ENCODE measurements around the gene COL13A1. TPM values are rescaled to one million over a fixed set of nuclear protein-coding genes. Genes with fewer than 3 reads are reported as not detected.

COL13A1 gene
- total and polyA plus RNA-seq, 5 experiments from 2014 or later, result not detected

GRCh38 chr10:69797959-69798358 lies 3.7 kb upstream of the COL13A1 start:
- Mint-ChIP-seq H3K4me1 (peaks cover 6 to 15% (median 11%) of the 10 kb centered on the region in 4 donors), H3K4me3 (no peak overlapping the region), H3K9me3 (peaks cover 0 to 15% (median 0%) of the 10 kb centered on the region in 9 donors), H3K27me3 (peaks cover 13 to 62% (median 35%) of the 10 kb centered on the region in 5 donors), H3K27ac (no peak overlapping the region), H3K36me3 (peaks cover 0 to 4% (median 4%) of the 10 kb centered on the region in 3 donors)
- ATAC-seq (no peak), DNase-seq (peak in 1 of 10 donors; percentile 6)
- POLR2A ChIA-PET, result no interaction called here

DNA sequence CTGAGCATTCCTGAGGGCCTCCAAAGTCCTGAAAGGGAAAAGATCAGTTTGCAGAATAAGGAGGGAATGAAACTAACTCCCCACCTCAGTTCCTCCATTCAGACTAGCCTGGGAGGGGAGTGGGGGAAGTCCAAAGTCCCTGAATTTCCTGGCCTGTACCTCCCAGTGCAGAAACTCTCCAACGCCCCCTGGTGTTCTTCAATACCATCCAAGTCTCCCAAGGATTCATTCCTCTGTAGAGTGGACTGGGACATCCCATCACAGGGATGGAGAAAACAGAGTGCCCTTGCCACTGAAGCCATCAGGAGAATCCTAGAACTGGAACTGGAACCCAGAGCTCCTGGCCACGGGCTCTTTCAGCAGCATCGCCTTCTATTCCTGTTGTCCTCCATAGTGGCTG lies 1.6 kb upstream of the COL13A1 start:
- POLR2A ChIA-PET, result no interaction called here
- peak in 1 of 10 donors; percentile 38 for DNase-seq
- Mint-ChIP-seq H3K4me1 (peaks cover 4 to 17% (median 11%) of the 10 kb centered on the region in 4 donors), H3K27me3 (peaks cover 21 to 71% (median 51%) of the 10 kb centered on the region in 5 donors), H3K9me3 (peaks cover 0 to 9% (median 0%) of the 10 kb centered on the region in 9 donors), H3K4me3 (peak overlapping the region in 1 of 10 donors; percentile 60), H3K36me3 (peaks cover 0 to 4% (median 4%) of the 10 kb centered on the region in 3 donors), H3K27ac (no peak overlapping the region)
- ATAC-seq, result no peak

DNA sequence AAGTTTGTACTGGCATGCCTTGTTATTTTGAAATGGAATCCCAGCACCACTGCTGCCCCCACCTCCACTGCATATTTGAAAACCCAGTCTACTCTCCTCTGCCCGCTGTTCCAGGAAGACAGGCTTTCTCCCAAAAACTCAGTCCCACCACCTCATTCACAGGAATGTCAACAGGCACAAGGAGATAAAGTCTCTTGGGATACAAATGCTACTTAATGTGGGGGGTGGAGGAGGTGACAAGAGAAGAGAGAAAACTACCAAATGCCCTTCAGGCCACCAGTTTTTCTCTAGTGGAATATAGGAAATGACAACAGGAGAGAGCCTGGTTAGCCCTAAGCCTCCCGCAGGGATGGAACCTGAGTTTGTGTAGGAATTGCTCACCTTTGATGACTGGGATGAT lies 1.0 kb upstream of the COL13A1 start:
- POLR2A ChIA-PET, result no interaction called here
- H3K27me3 Mint-ChIP-seq, result peaks cover 21 to 73% (median 52%) of the 10 kb centered on the region in 5 donors
- peaks cover 0 to 7% (median 0%) of the 10 kb centered on the region in 9 donors for H3K9me3 Mint-ChIP-seq
- DNase-seq, result no peak
- no peak for ATAC-seq
- peak overlapping the region in 7 of 10 donors; percentile 60 to 82 (median 64) for H3K4me3 Mint-ChIP-seq
- H3K36me3 Mint-ChIP-seq, result peaks cover 0 to 4% (median 4%) of the 10 kb centered on the region in 3 donors
- H3K4me1 Mint-ChIP-seq, result peaks cover 4 to 17% (median 11%) of the 10 kb centered on the region in 4 donors
- peak overlapping the region in 1 of 10 donors; percentile 55 for H3K27ac Mint-ChIP-seq

- POLR2A ChIA-PET, result no interaction called here
- Mint-ChIP-seq H3K27ac (peak overlapping the region in 1 of 10 donors; percentile 55), H3K27me3 (peaks cover 21 to 73% (median 52%) of the 10 kb centered on the region in 5 donors), H3K9me3 (peaks cover 0 to 4% (median 0%) of the 10 kb centered on the region in 9 donors), H3K4me3 (peak overlapping the region; percentile 12 to 84 (median 64)), H3K4me1 (peaks cover 4 to 17% (median 11%) of the 10 kb centered on the region in 4 donors), H3K36me3 (peaks cover 0 to 4% (median under 1%) of the 10 kb centered on the region in 3 donors)
- peak in 2 of 10 donors; percentile 25 to 53 for DNase-seq
- ATAC-seq, result no peak
These were observed 642 bp upstream of the COL13A1 start for GRCh38 chr10:69801094-69801433.

DNA sequence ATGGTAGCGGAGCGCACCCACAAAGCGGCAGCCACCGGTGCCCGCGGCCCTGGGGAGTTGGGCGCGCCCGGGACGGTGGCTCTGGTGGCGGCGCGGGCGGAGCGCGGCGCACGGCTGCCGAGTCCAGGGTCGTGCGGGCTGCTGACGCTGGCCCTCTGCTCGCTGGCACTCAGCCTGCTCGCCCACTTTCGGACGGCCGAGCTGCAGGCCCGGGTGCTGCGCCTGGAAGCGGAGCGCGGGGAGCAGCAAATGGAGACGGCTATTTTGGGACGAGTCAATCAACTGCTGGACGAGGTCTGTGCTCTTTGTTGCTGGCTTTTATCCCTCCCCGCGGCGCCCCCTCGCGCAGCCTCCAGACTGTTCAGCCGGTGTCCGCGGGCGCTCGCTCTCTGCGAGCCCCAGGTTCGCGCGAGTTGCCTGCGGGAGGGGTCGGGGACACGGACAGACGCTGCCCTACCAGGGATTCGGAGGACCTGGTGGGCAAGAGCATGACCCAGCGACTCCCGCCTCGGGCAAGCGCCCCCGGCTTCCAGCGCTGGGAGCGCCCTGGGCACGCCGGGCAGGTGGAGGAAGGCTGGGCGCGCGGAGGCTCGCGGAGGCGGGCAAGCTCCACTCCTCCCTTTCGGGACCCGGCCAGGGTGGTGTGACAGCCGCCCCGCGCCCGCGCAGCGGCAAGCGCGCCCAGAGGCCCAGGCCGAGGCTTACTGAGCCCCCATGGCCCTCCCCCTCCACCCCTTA lies 887 bp downstream of the COL13A1 start:
- POLR2A ChIA-PET, result no interaction called here
- Mint-ChIP-seq H3K4me3 (peak overlapping the region in 2 of 10 donors; percentile 56 to 75), H3K36me3 (peaks cover 0 to 4% (median 0%) of the 10 kb centered on the region in 3 donors), H3K27ac (no peak overlapping the region), H3K4me1 (peaks cover 4 to 17% (median 11%) of the 10 kb centered on the region in 4 donors), H3K27me3 (peaks cover 18 to 60% (median 47%) of the 10 kb centered on the region in 5 donors), H3K9me3 (no peaks in the 10 kb centered on the region)
- DNase-seq (peak in 1 of 10 donors; percentile 32), ATAC-seq (no peak)

DNA sequence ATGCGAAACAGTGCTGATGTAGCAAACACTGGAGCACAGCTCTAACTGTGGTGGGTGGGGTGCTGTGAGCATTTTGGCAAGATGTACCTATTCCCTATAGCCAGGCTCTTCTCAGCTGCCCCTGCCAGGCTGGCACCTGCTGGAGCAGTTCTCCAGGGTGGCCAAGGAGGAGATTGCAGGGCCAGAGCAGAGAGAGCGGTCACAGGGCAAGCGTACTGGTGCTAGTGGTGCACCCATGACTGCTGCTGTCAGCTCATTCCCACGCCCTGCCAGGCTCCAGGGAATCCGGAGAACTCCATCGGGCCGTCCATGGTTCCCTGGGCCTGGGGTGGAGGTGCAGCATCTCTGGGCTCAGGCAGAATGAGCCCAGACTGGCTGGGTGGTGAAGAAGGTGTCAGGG lies 2.1 kb downstream of the COL13A1 start:
- peak overlapping the region in 1 of 10 donors; percentile 14 for H3K4me3 Mint-ChIP-seq
- ATAC-seq, result no peak
- H3K27ac Mint-ChIP-seq, result no peak overlapping the region
- H3K4me1 Mint-ChIP-seq, result peaks cover 4 to 17% (median 11%) of the 10 kb centered on the region in 4 donors
- POLR2A ChIA-PET, result no interaction called here
- no peaks in the 10 kb centered on the region for H3K9me3 Mint-ChIP-seq
- H3K27me3 Mint-ChIP-seq, result peaks cover 18 to 48% (median 38%) of the 10 kb centered on the region in 5 donors
- peak in 1 of 10 donors; percentile 6 for DNase-seq
- peaks cover 0 to 4% (median 0%) of the 10 kb centered on the region in 3 donors for H3K36me3 Mint-ChIP-seq

DNA sequence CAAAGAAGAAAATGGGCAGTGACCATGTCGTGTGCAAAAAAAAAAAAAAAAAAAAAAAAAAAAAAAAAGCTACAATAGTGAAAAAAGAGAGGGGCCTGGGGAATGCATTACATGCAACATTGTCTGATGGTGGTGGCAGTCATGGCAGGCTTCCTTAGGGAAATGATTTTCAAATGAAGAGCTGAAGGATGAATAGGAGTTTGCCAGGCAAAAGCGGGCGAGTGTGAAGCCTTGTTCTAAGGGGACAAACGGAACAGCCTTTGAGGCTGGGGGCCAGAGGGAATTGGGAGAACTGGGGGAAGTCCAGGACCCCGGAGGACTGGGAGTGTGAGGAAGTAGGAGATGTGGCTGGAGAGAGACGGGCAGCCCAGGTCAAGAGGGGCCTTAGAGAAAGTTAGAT lies 3.1 kb downstream of the COL13A1 start:
- POLR2A ChIA-PET, result interaction anchor here (0.7 kb wide), 1 partner anchor 113 kb away, joined by 9 read pairs; no protein-coding TSS in a partner anchor
- ATAC-seq (no peak), DNase-seq (peak in 1 of 10 donors; percentile 26)
- Mint-ChIP-seq H3K27me3 (peaks cover 18 to 42% (median 38%) of the 10 kb centered on the region in 5 donors), H3K27ac (peak overlapping the region in 1 of 10 donors; percentile 13), H3K9me3 (no peaks in the 10 kb centered on the region), H3K4me3 (no peak overlapping the region), H3K4me1 (peaks cover 4 to 17% (median 10%) of the 10 kb centered on the region in 4 donors), H3K36me3 (peaks cover 0 to 4% (median 0%) of the 10 kb centered on the region in 3 donors)

DNA sequence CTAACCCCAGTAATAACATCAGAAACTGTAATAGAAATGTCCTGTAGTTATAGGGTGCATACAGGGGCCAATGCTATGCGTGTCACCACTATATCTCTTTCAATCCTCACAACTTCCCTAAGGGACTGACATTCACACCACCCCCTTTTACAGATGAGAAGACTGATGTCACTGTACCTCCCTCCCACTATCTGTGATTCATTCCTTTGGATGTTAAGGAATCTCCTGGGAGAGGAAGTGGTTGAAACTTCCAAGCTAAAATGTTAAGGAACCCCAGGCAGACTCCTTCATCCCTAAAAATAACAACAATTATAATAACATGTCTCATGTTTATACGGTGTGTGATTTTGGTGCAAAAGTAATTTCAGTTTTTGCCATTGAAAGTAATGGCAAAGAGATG lies 5.4 kb downstream of the COL13A1 start:
- POLR2A ChIA-PET, result no interaction called here
- peaks cover 0 to 3% (median under 1%) of the 10 kb centered on the region in 4 donors for H3K4me1 Mint-ChIP-seq
- H3K27me3 Mint-ChIP-seq, result peaks cover 8 to 22% (median 19%) of the 10 kb centered on the region in 5 donors
- no peak for ATAC-seq
- H3K36me3 Mint-ChIP-seq, result no peaks in the 10 kb centered on the region
- no peaks in the 10 kb centered on the region for H3K9me3 Mint-ChIP-seq
- H3K27ac Mint-ChIP-seq, result no peak overlapping the region
- no peak overlapping the region for H3K4me3 Mint-ChIP-seq
- no peak for DNase-seq

GRCh38 chr10:69807696-69808095 lies 6.0 kb downstream of the COL13A1 start:
- Mint-ChIP-seq H3K4me3 (no peak overlapping the region), H3K27me3 (peaks cover 8 to 22% (median 18%) of the 10 kb centered on the region in 5 donors), H3K9me3 (no peaks in the 10 kb centered on the region), H3K27ac (no peak overlapping the region), H3K4me1 (peaks cover 0 to 2% (median 0%) of the 10 kb centered on the region in 4 donors), H3K36me3 (no peaks in the 10 kb centered on the region)
- DNase-seq (no peak), ATAC-seq (no peak)
- POLR2A ChIA-PET, result no interaction called here

- H3K4me1 Mint-ChIP-seq, result no peaks in the 10 kb centered on the region
- DNase-seq, result peak in 1 of 10 donors; percentile 55
- POLR2A ChIA-PET, result no interaction called here
- H3K4me3 Mint-ChIP-seq, result no peak overlapping the region
- no peak for ATAC-seq
- no peaks in the 10 kb centered on the region for H3K36me3 Mint-ChIP-seq
- H3K27ac Mint-ChIP-seq, result no peak overlapping the region
- no peaks in the 10 kb centered on the region for H3K9me3 Mint-ChIP-seq
- H3K27me3 Mint-ChIP-seq, result peaks cover 5 to 10% (median 9%) of the 10 kb centered on the region in 5 donors
These were observed 7.6 kb downstream of the COL13A1 start for GRCh38 chr10:69809318-69809717.

DNA sequence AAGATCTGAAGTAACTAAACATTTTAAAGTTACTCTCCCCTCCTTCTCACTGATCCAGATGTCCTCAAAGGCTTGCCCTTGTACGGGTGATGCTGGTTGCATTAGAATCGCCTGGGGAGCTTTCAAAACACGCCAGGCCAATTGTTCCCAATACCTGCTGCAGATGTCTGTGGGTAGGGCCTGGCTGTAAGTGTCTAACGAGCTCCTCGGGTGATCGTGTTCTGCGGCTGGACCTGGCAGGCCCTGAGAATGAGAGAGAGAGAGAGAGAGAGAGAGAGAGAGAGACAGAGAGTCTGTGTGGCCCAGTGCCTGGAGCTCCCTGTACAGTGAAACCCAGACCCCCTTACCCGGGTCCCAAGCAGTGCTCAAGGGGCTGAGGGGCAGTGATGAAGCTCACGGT lies 8.4 kb downstream of the COL13A1 start:
- H3K27me3 Mint-ChIP-seq, result peaks cover 0 to 2% (median 1%) of the 10 kb centered on the region in 5 donors

GRCh38 chr10:69810675-69811397 lies 9.1 kb downstream of the COL13A1 start:
- H3K36me3 Mint-ChIP-seq, result no peaks in the 10 kb centered on the region
- DNase-seq (no peak), ATAC-seq (no peak)
- POLR2A ChIA-PET, result no interaction called here
- no peak overlapping the region for H3K4me3 Mint-ChIP-seq
- peaks cover 0 to under 1% (median 0%) of the 10 kb centered on the region in 4 donors for H3K4me1 Mint-ChIP-seq
- no peak overlapping the region for H3K27ac Mint-ChIP-seq
- H3K27me3 Mint-ChIP-seq, result peaks cover 0 to under 1% (median 0%) of the 10 kb centered on the region in 5 donors
- no peaks in the 10 kb centered on the region for H3K9me3 Mint-ChIP-seq

More for the DNA sequence above, 8.4 kb downstream of the COL13A1 start:
- no peak overlapping the region for H3K4me3 Mint-ChIP-seq
- no peaks in the 10 kb centered on the region for H3K9me3 Mint-ChIP-seq
- no peak overlapping the region for H3K27ac Mint-ChIP-seq
- POLR2A ChIA-PET, result no interaction called here
- no peaks in the 10 kb centered on the region for H3K36me3 Mint-ChIP-seq
- DNase-seq, result no peak
- ATAC-seq, result no peak
- H3K4me1 Mint-ChIP-seq, result no peaks in the 10 kb centered on the region

- no peak for ATAC-seq
- Mint-ChIP-seq H3K36me3 (no peaks in the 10 kb centered on the region), H3K4me1 (peaks cover 7 to 26% (median 17%) of the 10 kb centered on the region in 4 donors), H3K4me3 (no peak overlapping the region), H3K27me3 (peaks cover 0 to 11% (median 6%) of the 10 kb centered on the region in 5 donors), H3K9me3 (peaks cover 0 to under 1% (median 0%) of the 10 kb centered on the region in 9 donors), H3K27ac (no peak overlapping the region)
- no peak for DNase-seq
- POLR2A ChIA-PET, result no interaction called here
These were observed 11.9 kb downstream of the COL13A1 start for GRCh38 chr10:69813632-69814031.
